ENCODE data around the gene GPR176.
A peak's percentile ranks its signal among the peaks of the same experiment; 100 is the strongest.

The GPR176 gene

GRCh38 chr15:39788800-39789565 is 131.1 kb downstream of the GPR176 start:
- no peaks in the 10 kb centered on the region for H3K9me3 ChIP-seq (ENCODE audit: control insufficient read depth, low read depth, low read length)
- H3K27ac ChIP-seq (ENCODE audit: low read length) = no peak overlapping the region
- H3K4me1 ChIP-seq (ENCODE audit: control insufficient read depth, low read depth, low read length) = peaks cover 39% of the 10 kb centered on the region

GRCh38 chr15:39788108-39788507 is 132.0 kb downstream of the GPR176 start:
- no peaks in the 10 kb centered on the region for H3K9me3 ChIP-seq (ENCODE audit: control insufficient read depth, low read depth, low read length)
- no peak overlapping the region for H3K9ac ChIP-seq (ENCODE audit: low read length)
- H3K4me3 ChIP-seq (ENCODE audit: low read length) = no peak overlapping the region
- H3K4me1 ChIP-seq (ENCODE audit: control insufficient read depth, low read depth, low read length) = peaks cover 45% of the 10 kb centered on the region
- H3K27me3 ChIP-seq (ENCODE audit: control insufficient read depth, insufficient read depth, low read length) = no peaks in the 10 kb centered on the region
- no peak overlapping the region for H3K27ac ChIP-seq (ENCODE audit: low read length)
- no peaks in the 10 kb centered on the region for H3K36me3 ChIP-seq (ENCODE audit: control insufficient read depth, low read depth, low read length)

More at GRCh38 chr15:39788800-39789565, 131.1 kb downstream of the GPR176 start:
- Histone ChIP-seq H3K27me3 (ENCODE audit: control insufficient read depth, insufficient read depth, low read length) (no peaks in the 10 kb centered on the region), H3K4me3 (ENCODE audit: low read length) (no peak overlapping the region), H3K36me3 (ENCODE audit: control insufficient read depth, low read depth, low read length) (no peaks in the 10 kb centered on the region), H3K9ac (ENCODE audit: low read length) (no peak overlapping the region)

- H3K4me1 ChIP-seq (ENCODE audit: control insufficient read depth, low read depth, low read length) = peaks cover 45% of the 10 kb centered on the region
- no peak overlapping the region for H3K9ac ChIP-seq (ENCODE audit: low read length)
- H3K27me3 ChIP-seq (ENCODE audit: control insufficient read depth, insufficient read depth, low read length) = no peaks in the 10 kb centered on the region
- H3K9me3 ChIP-seq (ENCODE audit: control insufficient read depth, low read depth, low read length) = no peaks in the 10 kb centered on the region
- no peaks in the 10 kb centered on the region for H3K36me3 ChIP-seq (ENCODE audit: control insufficient read depth, low read depth, low read length)
- peak overlapping the region; percentile 4 for H3K4me3 ChIP-seq (ENCODE audit: low read length)
- no peak overlapping the region for H3K27ac ChIP-seq (ENCODE audit: low read length)
Observed at GRCh38 chr15:39787479-39787878, 132.6 kb downstream of the GPR176 start.

- H3K36me3 ChIP-seq (ENCODE audit: control insufficient read depth, low read depth, low read length) = no peaks in the 10 kb centered on the region
- no peaks in the 10 kb centered on the region for H3K27me3 ChIP-seq (ENCODE audit: control insufficient read depth, insufficient read depth, low read length)
- H3K4me3 ChIP-seq (ENCODE audit: low read length) = no peak overlapping the region
- H3K9me3 ChIP-seq (ENCODE audit: control insufficient read depth, low read depth, low read length) = no peaks in the 10 kb centered on the region
- H3K9ac ChIP-seq (ENCODE audit: low read length) = no peak overlapping the region
- H3K4me1 ChIP-seq (ENCODE audit: control insufficient read depth, low read depth, low read length) = peaks cover 49% of the 10 kb centered on the region
- H3K27ac ChIP-seq (ENCODE audit: low read length) = no peak overlapping the region
Observed at GRCh38 chr15:39786447-39787056, 133.5 kb downstream of the GPR176 start.

GRCh38 chr15:39785841-39786240 is 134.2 kb downstream of the GPR176 start:
- Histone ChIP-seq H3K27me3 (ENCODE audit: control insufficient read depth, insufficient read depth, low read length) (no peaks in the 10 kb centered on the region), H3K27ac (ENCODE audit: low read length) (no peak overlapping the region), H3K9me3 (ENCODE audit: control insufficient read depth, low read depth, low read length) (no peaks in the 10 kb centered on the region), H3K4me3 (ENCODE audit: low read length) (peak overlapping the region; percentile 85), H3K36me3 (ENCODE audit: control insufficient read depth, low read depth, low read length) (no peaks in the 10 kb centered on the region), H3K4me1 (ENCODE audit: control insufficient read depth, low read depth, low read length) (peaks cover 49% of the 10 kb centered on the region), H3K9ac (ENCODE audit: low read length) (no peak overlapping the region)

- Histone ChIP-seq H3K9ac (ENCODE audit: low read length) (no peak overlapping the region), H3K36me3 (ENCODE audit: control insufficient read depth, low read depth, low read length) (no peaks in the 10 kb centered on the region), H3K27me3 (ENCODE audit: control insufficient read depth, insufficient read depth, low read length) (no peaks in the 10 kb centered on the region), H3K4me3 (ENCODE audit: low read length) (peak overlapping the region; percentile 85), H3K9me3 (ENCODE audit: control insufficient read depth, low read depth, low read length) (no peaks in the 10 kb centered on the region), H3K27ac (ENCODE audit: low read length) (no peak overlapping the region), H3K4me1 (ENCODE audit: control insufficient read depth, low read depth, low read length) (peaks cover 49% of the 10 kb centered on the region)
Observed at GRCh38 chr15:39785139-39785538, 134.9 kb downstream of the GPR176 start.

GRCh38 chr15:39784638-39785037 is 135.4 kb downstream of the GPR176 start:
- Histone ChIP-seq H3K9ac (ENCODE audit: low read length) (peak overlapping the region; percentile 89), H3K9me3 (ENCODE audit: control insufficient read depth, low read depth, low read length) (no peaks in the 10 kb centered on the region), H3K27ac (ENCODE audit: low read length) (no peak overlapping the region), H3K27me3 (ENCODE audit: control insufficient read depth, insufficient read depth, low read length) (no peaks in the 10 kb centered on the region), H3K4me3 (ENCODE audit: low read length) (peak overlapping the region; percentile 85), H3K36me3 (ENCODE audit: control insufficient read depth, low read depth, low read length) (no peaks in the 10 kb centered on the region), H3K4me1 (ENCODE audit: control insufficient read depth, low read depth, low read length) (peaks cover 49% of the 10 kb centered on the region)

- H3K4me3 ChIP-seq (ENCODE audit: low read length) = peak overlapping the region; percentile 85
- no peaks in the 10 kb centered on the region for H3K9me3 ChIP-seq (ENCODE audit: control insufficient read depth, low read depth, low read length)
- peak overlapping the region; percentile 89 for H3K9ac ChIP-seq (ENCODE audit: low read length)
- peaks cover 44% of the 10 kb centered on the region for H3K4me1 ChIP-seq (ENCODE audit: control insufficient read depth, low read depth, low read length)
- H3K27ac ChIP-seq (ENCODE audit: low read length) = no peak overlapping the region
- no peaks in the 10 kb centered on the region for H3K27me3 ChIP-seq (ENCODE audit: control insufficient read depth, insufficient read depth, low read length)
- H3K36me3 ChIP-seq (ENCODE audit: control insufficient read depth, low read depth, low read length) = no peaks in the 10 kb centered on the region
Observed at GRCh38 chr15:39784125-39784524, 135.9 kb downstream of the GPR176 start.

- Histone ChIP-seq H3K4me1 (ENCODE audit: control insufficient read depth, low read depth, low read length) (peaks cover 36% of the 10 kb centered on the region), H3K36me3 (ENCODE audit: control insufficient read depth, low read depth, low read length) (no peaks in the 10 kb centered on the region), H3K27me3 (ENCODE audit: control insufficient read depth, insufficient read depth, low read length) (no peaks in the 10 kb centered on the region), H3K4me3 (ENCODE audit: low read length) (peak overlapping the region; percentile 85), H3K27ac (ENCODE audit: low read length) (peak overlapping the region; percentile 60), H3K9ac (ENCODE audit: low read length) (peak overlapping the region; percentile 89), H3K9me3 (ENCODE audit: control insufficient read depth, low read depth, low read length) (no peaks in the 10 kb centered on the region)
Observed at GRCh38 chr15:39783244-39783820, 136.7 kb downstream of the GPR176 start.

- H3K27ac ChIP-seq (ENCODE audit: low read length) = peak within 1 kb of the TSS; percentile 60
- peak within 1 kb of the TSS; percentile 85 for H3K4me3 ChIP-seq (ENCODE audit: low read length)
- H3K9me3 ChIP-seq (ENCODE audit: control insufficient read depth, low read depth, low read length) = no peaks in the 10 kb centered on the region
- H3K36me3 ChIP-seq (ENCODE audit: control insufficient read depth, low read depth, low read length) = no peaks in the 10 kb centered on the region
- peaks cover 31% of the 10 kb centered on the region for H3K4me1 ChIP-seq (ENCODE audit: control insufficient read depth, low read depth, low read length)
- no peaks in the 10 kb centered on the region for H3K27me3 ChIP-seq (ENCODE audit: control insufficient read depth, insufficient read depth, low read length)
- peak within 1 kb of the TSS; percentile 89 for H3K9ac ChIP-seq (ENCODE audit: low read length)
Observed at GRCh38 chr15:39782441-39783138, 137.5 kb downstream of the GPR176 start, which contains the start of gene FSIP1. Gene FSIP1 (minus strand): TSS chr15:39782841. CDS start chr15:39776524, 6,317 bp downstream.

- Histone ChIP-seq H3K27ac (ENCODE audit: low read length) (peak overlapping the region; percentile 58), H3K9ac (ENCODE audit: low read length) (no peak overlapping the region)
Observed at GRCh38 chr15:39781967-39782302, 138.1 kb downstream of the GPR176 start.

More at GRCh38 chr15:39781967-39782302, 138.1 kb downstream of the GPR176 start:
- Histone ChIP-seq H3K9me3 (ENCODE audit: control insufficient read depth, low read depth, low read length) (no peaks in the 10 kb centered on the region), H3K4me1 (ENCODE audit: control insufficient read depth, low read depth, low read length) (peaks cover 33% of the 10 kb centered on the region), H3K4me3 (ENCODE audit: low read length) (peak overlapping the region; percentile 85), H3K36me3 (ENCODE audit: control insufficient read depth, low read depth, low read length) (no peaks in the 10 kb centered on the region), H3K27me3 (ENCODE audit: control insufficient read depth, insufficient read depth, low read length) (no peaks in the 10 kb centered on the region)

Measured in iPS-18a (cell line).